Hematopoietic multipotent progenitor cell treated with erythropoietin and hydrocortisone succinate and interleukin-3 and kit ligand, for 17 days (in vitro differentiated cells): ENCODE data around the gene BCAS3.
"Not testable (repeated sequence)": the region's sequence is repeated elsewhere in the genome, so short reads cannot be mapped to it uniquely, and the experiment has no call there.

ENCODE experiments used
- DNase-seq: peaks from one replicate; pipeline ENCODE4 v3.0.0-alpha.2; 2015; ENCODE audit warnings: low spot score

The BCAS3 gene

GRCh38 chr17:60798576-60798975, 120.9 kb downstream of the BCAS3 start:
- no peak for DNase-seq

GRCh38 chr17:60802377-60802776, 124.7 kb downstream of the BCAS3 start:
- DNase-seq, result no peak

- no peak for DNase-seq
Observed at GRCh38 chr17:60803059-60803458, 125.4 kb downstream of the BCAS3 start.

- no peak for DNase-seq
Observed at GRCh38 chr17:60804831-60805230, 127.2 kb downstream of the BCAS3 start.

- DNase-seq, result no peak
Observed at GRCh38 chr17:60809421-60809820, 131.8 kb downstream of the BCAS3 start.

- not testable (repeated sequence) for DNase-seq
Observed at GRCh38 chr17:60814941-60815340, 137.3 kb downstream of the BCAS3 start.

GRCh38 chr17:60817192-60817591, 139.5 kb downstream of the BCAS3 start:
- no peak for DNase-seq

- DNase-seq, result no peak
Observed at GRCh38 chr17:60819447-60820130, 141.9 kb downstream of the BCAS3 start.

GRCh38 chr17:60823515-60823914, 145.9 kb downstream of the BCAS3 start:
- no peak for DNase-seq

GRCh38 chr17:60825351-60825750, 147.7 kb downstream of the BCAS3 start:
- DNase-seq, result no peak

GRCh38 chr17:60827943-60828342, 150.3 kb downstream of the BCAS3 start:
- DNase-seq, result no peak

GRCh38 chr17:60832151-60832585, 154.5 kb downstream of the BCAS3 start:
- DNase-seq, result no peak

GRCh38 chr17:60832631-60833030, 155.0 kb downstream of the BCAS3 start:
- DNase-seq, result no peak

- no peak for DNase-seq
Observed at GRCh38 chr17:60840456-60840855, 162.8 kb downstream of the BCAS3 start.

- DNase-seq, result no peak
Observed at GRCh38 chr17:60845012-60845411, 167.4 kb downstream of the BCAS3 start.

- DNase-seq, result no peak
Observed at GRCh38 chr17:60846175-60846574, 168.5 kb downstream of the BCAS3 start.

GRCh38 chr17:60851181-60851580, 173.5 kb downstream of the BCAS3 start:
- no peak for DNase-seq

- DNase-seq, result no peak
Observed at GRCh38 chr17:60857556-60858080, 180.0 kb downstream of the BCAS3 start.

GRCh38 chr17:60862482-60862881, 184.8 kb downstream of the BCAS3 start:
- DNase-seq, result no peak

- no peak for DNase-seq
Observed at GRCh38 chr17:60863892-60864707, 186.4 kb downstream of the BCAS3 start.

GRCh38 chr17:60864708-60865005, 187.0 kb downstream of the BCAS3 start:
- DNase-seq, result no peak

GRCh38 chr17:60874772-60875171, 197.1 kb downstream of the BCAS3 start:
- DNase-seq, result no peak
